Mononuclear cell (primary cell): ENCODE results near the gene TRPM1. TPM values are rescaled to one million over a fixed set of nuclear protein-coding genes. Genes with fewer than 3 reads are reported as not detected.

Experiments
- H3K27me3 ChIP-seq: 2 replicates; pipeline ENCODE4 v1.6.0; 2011; ENCODE audit warnings: low read length, control low read depth; ENCODE audit not compliant: insufficient read depth
- H3K4me1 ChIP-seq: 2 replicates; pipeline ENCODE4 v1.5.1; 2011; ENCODE audit warnings: mild to moderate bottlenecking, low read length, control low read depth; ENCODE audit not compliant: insufficient read depth
- H3K4me3 ChIP-seq: 2 replicates; pipeline ENCODE4 v1.5.1; 2011; ENCODE audit warnings: mild to moderate bottlenecking, low read length, moderate library complexity
- H3K9me3 ChIP-seq: 2 replicates; pipeline ENCODE4 v1.5.1; 2011; ENCODE audit warnings: low read depth, mild to moderate bottlenecking, control low read depth, low read length
- total RNA-seq: library from RNA; depleted of rRNA; stranded (reverse); fragments of >200 nt; gene quantifications from one replicate; pipeline ENCODE4 v1.2.3, GENCODE V29; 2012

Gene TRPM1
- total RNA-seq, 1 donor: not detected

DNA sequence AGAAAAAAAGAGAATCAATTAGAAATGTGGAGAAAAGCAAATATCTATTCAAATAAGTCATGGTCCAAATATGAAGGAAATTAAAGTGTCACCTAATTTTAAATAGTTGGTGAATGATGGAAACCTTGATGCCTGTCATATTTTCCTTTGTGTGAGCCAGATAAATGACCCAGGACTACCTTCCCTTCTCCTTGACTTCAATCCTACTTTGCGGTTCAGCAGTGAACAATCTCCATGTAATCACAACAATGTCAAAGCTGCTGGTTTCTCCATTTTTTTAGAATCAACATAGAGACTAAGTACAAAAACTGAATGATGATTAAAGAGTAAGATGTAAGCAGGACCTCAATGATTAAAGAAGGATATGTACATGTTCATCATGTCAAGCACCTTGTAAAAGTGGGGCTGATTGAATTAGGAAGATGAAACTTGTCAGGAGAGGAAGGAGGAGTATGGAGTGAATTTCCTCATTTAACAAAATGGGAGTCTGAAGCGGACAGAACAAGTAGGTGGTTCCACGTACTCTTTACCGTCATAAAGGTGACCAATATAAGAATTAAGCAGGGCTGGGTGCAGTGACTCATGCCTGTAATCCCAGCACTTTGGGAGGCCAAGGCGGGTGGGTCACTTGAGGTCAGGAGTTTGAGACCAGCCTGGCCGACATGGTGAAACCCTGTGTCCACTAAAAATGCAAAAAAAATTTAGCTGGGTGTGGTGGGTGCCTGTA, 43.1 kb downstream of the TRPM1 start:
- no peak overlapping the region for H3K4me3 ChIP-seq
- H3K27me3 ChIP-seq: no peaks in the 10 kb centered on the region
- peaks cover 5% of the 10 kb centered on the region for H3K4me1 ChIP-seq
- no peaks in the 10 kb centered on the region for H3K9me3 ChIP-seq

DNA sequence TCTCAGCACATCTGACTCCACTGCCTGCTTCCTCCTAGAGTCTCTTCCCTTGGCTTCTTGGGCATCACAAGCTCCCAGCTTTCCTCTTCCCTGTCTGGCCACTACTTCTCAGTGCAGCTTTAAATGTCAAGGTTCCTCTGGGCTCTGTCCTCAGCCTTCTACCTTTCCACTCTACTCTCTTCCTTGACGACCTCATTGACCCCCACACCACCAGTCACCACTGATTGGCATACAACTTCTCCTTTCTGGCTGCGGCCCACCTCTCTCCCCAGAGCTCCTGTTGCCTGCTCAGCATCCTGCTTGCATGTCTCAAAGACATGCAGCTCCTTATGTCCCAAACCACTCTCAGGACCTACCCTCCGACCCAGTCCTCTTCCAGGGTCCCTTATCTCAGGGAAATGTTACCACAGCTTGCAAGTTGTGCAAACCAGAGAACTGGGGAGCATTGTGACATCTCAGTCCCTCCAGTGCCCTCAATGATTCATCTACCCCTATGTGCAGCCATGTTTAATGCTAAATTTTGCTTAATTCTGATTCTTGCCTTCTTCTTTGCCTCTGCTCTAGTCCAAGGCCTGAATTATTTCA, 49.9 kb downstream of the TRPM1 start:
- no peak overlapping the region for H3K4me3 ChIP-seq
- peaks cover 58% of the 10 kb centered on the region for H3K4me1 ChIP-seq

DNA sequence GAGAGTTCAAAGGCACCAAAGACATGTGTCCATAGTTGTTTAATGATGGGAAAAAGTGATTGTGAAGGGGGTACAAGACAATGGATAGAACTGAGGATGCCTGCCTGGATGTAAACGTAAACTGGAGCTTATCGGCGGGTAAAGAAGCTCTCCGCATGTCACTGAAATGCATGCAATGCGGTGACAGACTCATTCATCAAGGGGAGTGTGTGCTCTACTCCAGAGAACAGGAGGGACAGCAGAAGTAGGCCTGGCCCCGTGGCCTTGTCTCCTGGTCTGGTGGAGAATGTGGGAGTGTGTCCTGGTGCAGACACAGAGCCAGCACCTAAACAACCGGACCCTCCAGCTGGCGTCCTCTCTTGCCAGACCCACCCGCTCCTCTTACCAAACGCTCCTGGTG, 50.6 kb downstream of the TRPM1 start:
- peaks cover 58% of the 10 kb centered on the region for H3K4me1 ChIP-seq
- no peaks in the 10 kb centered on the region for H3K9me3 ChIP-seq
- H3K27me3 ChIP-seq: no peaks in the 10 kb centered on the region
- no peak overlapping the region for H3K4me3 ChIP-seq

More for the DNA sequence above, 49.9 kb downstream of the TRPM1 start:
- Histone ChIP-seq H3K9me3 (no peaks in the 10 kb centered on the region), H3K27me3 (no peaks in the 10 kb centered on the region)

DNA sequence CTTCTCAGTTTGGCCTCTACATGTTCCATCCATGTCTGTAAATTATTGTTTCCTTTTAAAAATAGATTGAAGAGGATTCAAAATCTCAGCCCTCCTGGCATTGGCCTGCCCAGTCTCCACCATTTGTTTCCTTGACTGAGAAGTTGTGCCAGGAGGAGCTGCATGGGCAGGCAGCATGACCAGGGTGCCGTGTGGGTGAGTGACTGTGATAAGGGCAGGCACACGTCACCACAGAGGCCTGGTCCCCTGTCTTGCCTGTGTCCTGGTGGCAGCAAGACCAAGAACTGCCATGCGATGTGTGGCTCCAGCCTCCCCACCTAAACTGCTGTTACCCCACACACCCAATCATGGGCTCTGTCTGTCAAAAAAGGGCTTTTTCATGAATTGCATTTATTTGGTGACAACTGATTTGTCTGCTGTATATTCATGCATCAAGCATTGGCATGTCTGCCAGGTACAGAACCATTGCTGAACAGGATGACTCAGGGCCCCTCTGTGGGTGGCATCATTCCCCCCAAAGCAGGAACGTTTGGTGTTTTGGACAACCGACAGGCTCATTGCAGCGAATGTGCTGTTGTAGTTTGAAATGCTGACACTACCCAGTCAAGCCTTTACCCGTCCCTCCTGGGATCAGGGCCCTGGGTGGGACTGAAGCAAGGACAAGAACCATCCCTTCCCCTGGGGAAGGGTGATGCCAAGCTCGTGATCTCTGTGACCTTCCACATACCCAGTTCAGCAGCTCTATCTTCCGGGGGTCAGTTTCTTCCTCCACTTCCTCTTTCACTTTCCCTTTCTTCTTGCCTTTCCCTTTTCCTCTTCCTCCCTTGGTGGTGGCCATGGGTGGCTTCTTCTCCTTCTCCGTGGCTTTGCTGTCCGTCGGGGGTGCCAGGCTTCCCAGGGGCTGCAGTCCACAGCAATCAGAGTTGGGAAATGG, 51.6 kb downstream of the TRPM1 start:
- Histone ChIP-seq H3K9me3 (no peaks in the 10 kb centered on the region), H3K27me3 (no peaks in the 10 kb centered on the region), H3K4me3 (no peak overlapping the region), H3K4me1 (peaks cover 58% of the 10 kb centered on the region)

DNA sequence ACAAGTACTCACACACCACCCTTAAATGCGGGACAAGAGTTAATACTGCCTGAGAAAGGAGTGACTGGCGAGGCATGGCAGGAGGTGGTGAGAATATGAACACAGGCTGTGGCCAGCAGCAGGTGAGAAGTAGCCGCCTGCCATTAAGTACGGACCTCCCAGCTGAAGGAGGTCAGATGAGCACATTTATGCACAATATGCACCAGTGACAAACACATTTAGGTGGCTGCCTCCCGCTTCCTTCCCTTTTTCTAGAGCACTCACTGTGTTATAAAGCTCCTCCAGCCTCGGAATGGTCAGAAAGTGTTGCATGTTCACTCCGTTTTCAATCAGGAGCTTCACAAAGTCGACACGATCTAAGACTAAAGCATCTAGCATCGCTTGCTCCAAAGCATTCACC, 52.4 kb downstream of the TRPM1 start:
- H3K9me3 ChIP-seq: no peaks in the 10 kb centered on the region
- peaks cover 58% of the 10 kb centered on the region for H3K4me1 ChIP-seq
- no peak overlapping the region for H3K4me3 ChIP-seq

DNA sequence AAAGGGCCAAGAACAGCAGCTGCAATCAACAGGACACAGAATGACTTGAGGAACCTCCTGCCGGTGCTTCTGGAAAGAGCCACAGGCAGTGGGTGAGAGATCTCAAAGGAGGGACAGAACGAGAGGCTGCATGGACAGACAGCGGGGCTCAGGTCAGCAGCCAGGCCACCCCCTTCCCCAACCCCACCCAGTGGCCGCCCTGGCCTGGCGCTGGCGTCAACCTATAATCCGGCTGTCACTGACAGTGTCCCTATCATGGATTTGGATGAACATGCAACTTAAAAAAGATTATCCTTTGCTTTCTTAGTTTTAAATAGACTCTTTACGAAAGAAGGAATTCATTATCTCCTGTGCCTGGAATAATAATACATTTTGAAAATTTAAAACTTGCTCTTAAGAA, 54.1 kb downstream of the TRPM1 start:
- H3K4me3 ChIP-seq: no peak overlapping the region
- peaks cover 51% of the 10 kb centered on the region for H3K4me1 ChIP-seq
- H3K27me3 ChIP-seq: no peaks in the 10 kb centered on the region
- no peaks in the 10 kb centered on the region for H3K9me3 ChIP-seq

More for the DNA sequence above, 52.4 kb downstream of the TRPM1 start:
- no peaks in the 10 kb centered on the region for H3K27me3 ChIP-seq

DNA sequence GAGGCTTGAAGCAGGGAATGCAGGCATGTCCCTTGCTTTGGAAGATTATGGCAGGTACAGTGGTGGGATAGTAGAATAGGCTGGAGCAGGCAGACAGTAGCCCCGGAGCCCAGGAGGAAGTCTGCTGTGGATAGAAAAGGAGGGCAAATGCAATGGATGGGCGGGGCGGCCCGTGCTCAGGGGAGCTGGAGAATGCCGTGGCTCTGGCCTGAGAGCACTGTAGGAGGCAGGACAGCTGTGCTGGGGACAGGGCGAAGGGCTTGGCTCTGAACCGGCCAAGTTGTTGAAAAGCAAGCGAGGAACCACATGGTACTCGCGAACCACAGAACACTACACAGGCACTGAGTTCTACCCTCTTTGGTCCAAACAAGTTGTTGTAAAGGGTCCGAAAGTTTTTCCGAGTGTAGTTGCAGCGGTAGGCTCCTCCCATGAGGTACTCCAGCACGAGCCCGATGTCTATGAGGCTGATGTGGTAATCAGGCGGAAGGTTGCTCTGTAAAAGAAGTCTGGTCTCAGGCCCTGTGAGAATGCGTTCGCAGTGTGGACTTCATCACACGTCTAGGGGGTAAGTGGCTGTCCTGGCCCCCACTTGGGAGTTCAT, 54.7 kb downstream of the TRPM1 start:
- Histone ChIP-seq H3K4me1 (peaks cover 45% of the 10 kb centered on the region), H3K4me3 (no peak overlapping the region), H3K9me3 (no peaks in the 10 kb centered on the region), H3K27me3 (no peaks in the 10 kb centered on the region)

DNA sequence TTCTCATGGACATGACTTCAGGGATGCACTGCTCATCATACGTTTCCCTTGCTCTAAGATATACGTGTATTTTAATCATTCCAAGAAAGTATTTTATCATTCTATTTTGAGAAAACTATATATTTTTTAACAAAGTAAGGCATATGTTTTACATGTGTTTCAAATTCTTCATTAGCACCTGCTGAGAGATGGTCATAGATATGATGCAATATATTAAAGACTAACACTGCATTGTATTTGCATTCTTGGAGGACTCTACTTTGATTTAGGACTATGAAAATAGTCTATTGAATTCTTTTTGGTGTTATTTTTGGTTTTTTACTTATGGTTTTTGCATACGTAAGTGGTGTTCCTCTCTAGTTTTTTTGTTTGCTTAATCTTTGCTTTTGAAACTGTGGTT, 55.9 kb downstream of the TRPM1 start:
- peaks cover 33% of the 10 kb centered on the region for H3K4me1 ChIP-seq
- no peak overlapping the region for H3K4me3 ChIP-seq
- no peaks in the 10 kb centered on the region for H3K27me3 ChIP-seq
- H3K9me3 ChIP-seq: no peaks in the 10 kb centered on the region

DNA sequence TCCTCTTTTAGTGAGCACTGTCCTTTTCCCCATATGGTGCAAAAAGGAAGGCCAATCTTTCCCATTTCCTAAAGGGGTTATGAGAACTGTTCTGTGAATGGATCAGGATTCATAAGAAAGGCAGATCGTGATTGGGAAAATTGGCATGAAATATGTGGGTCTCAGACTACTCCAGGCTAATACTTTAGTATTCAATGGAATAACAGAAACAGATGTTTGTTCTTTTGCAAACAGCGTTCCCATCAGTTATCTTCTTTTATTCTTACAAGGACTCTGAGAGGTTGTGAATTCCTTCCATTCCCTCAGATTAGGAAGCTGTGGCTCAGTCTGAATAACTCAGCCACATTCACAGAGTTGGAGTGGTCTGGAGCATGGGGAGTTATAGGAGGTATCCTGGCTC, 58.8 kb downstream of the TRPM1 start:
- H3K4me1 ChIP-seq: peaks cover 4% of the 10 kb centered on the region
- no peak overlapping the region for H3K4me3 ChIP-seq
- H3K27me3 ChIP-seq: no peaks in the 10 kb centered on the region
- no peaks in the 10 kb centered on the region for H3K9me3 ChIP-seq

DNA sequence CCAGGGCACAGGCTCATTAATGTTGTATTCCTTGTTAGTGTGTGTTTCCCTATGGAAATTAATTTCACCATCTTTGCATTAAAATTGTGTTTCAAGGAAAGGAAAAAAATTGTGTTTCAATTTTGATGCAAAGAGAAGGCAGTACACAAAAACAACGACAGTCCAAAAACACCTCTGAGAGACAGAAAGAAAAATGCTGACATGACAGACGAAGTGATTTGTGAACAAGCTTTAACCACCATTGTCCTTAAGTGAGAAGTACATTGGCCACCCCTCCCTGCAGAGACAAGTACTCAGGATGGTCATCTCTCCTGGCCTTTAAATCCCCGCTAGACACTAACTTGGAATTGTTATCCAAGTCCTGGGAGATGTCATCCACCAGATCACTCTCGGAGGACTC, 59.9 kb downstream of the TRPM1 start:
- Histone ChIP-seq H3K4me1 (peaks cover under 1% of the 10 kb centered on the region), H3K9me3 (no peaks in the 10 kb centered on the region), H3K4me3 (no peak overlapping the region), H3K27me3 (no peaks in the 10 kb centered on the region)

DNA sequence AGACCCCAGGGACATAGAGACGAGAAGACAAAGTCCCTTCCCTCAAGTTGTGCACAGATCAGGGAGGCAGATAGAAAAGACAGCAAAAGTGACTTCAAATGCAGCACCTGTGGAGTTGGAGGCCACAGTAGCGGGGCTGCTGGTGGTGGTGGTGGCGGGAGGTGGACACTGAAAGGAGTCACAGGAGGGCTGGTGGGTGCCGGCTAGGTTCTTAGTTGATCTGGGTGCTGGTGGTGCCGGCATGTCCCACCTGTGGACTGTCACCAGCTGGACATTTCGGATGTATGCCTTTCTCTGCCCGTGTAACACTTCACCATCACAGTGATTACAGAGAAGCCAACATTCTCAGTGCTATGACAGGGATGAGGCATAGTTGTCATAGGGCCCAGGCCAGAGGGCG, 60.9 kb downstream of the TRPM1 start:
- Histone ChIP-seq H3K27me3 (no peaks in the 10 kb centered on the region), H3K4me3 (no peak overlapping the region), H3K9me3 (no peaks in the 10 kb centered on the region), H3K4me1 (no peaks in the 10 kb centered on the region)

DNA sequence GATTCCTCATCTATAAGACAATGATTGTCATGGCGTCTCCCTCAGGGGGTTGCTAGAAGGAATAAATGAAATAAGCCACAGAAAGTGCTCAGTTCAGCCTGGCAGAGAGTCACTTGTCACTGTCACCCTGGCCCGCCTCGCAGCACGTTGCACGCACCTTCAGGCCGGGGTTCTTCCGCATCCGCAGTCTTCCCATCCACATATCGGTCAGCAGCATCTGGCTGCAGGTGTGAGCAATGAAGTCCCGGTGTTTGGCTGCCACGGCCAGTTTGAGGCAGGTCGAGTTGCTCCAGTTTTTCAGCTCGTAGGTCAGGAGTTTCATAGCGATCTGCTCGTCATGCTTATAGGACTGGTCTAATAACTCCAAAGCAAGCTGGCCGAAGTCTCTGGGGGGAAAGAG, 61.6 kb downstream of the TRPM1 start:
- no peaks in the 10 kb centered on the region for H3K27me3 ChIP-seq
- H3K9me3 ChIP-seq: no peaks in the 10 kb centered on the region
- no peak overlapping the region for H3K4me3 ChIP-seq
- H3K4me1 ChIP-seq: no peaks in the 10 kb centered on the region

DNA sequence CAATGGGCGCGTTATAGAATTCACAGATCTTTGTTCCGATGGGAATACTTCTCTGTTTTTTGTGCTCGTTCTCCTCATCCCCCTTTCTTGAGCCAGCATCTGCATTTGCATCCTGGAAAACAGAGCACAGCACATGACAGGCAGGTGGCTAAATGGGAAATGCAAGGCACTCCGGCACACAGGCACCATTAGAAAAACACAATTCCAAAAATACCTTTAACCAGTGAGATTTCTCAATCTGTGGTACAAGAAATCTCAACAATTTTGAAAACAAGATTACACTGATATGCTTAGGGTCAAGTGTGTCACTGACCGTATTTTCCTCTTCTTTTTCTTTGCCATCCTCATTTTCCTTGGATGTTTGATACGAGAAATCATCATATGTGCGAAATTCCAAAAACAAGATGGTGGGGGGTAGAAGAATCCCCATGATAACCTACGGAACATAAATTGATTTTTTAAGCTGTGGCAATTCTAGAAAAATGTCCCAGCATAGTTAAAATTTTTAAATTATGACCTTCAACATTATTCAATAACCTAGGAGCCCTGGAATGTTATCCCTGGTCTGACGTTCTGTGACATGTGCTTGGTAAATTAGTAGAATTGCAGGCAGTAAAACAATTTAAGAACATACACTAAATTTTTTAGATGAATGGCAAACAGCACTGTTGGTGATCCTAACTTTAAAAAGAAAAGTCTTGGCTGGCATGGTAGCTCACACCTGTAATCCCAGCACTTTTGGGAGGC, 63.6 kb downstream of the TRPM1 start:
- H3K9me3 ChIP-seq: no peaks in the 10 kb centered on the region
- H3K4me1 ChIP-seq: no peaks in the 10 kb centered on the region
- no peaks in the 10 kb centered on the region for H3K27me3 ChIP-seq
- H3K4me3 ChIP-seq: no peak overlapping the region

DNA sequence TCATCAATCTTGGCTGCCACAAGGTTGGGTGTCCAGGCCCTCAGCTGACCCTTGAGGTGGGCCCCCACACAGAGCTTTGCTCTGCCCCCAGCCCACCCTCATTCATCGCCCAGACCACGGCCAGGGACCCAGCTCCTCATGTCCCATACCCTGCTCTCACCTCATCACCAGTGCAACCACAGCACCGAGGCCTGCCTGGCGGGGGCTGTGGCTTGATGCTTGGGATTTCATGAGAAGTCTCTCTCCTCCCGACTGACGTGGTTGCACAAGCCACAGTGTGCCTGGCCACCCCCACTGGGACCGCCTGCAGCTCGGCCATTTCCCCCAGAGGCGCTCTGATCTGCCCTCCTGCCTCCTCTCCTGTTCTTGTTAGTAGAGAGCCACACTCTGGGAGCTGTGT, 64.7 kb downstream of the TRPM1 start:
- Histone ChIP-seq H3K4me1 (no peaks in the 10 kb centered on the region), H3K27me3 (no peaks in the 10 kb centered on the region), H3K9me3 (no peaks in the 10 kb centered on the region), H3K4me3 (no peak overlapping the region)
